Adrenal gland (tissue), 5 donors: ENCODE results near the gene EPHB2.

Source experiments
- CTCF ChIP-seq, 6 experiments: fragments of 450-650 bp in 4 of 6; fragments of 200-600 bp in 2 of 6; sonication (generic) in 1 of 6; IDR thresholded peaks; 1 replicate in 5 of 6; 2 replicates in 1 of 6; pipeline versions ENCODE4 v1.5.1 to v1.8.0; 2016 to 2021; ENCODE audit warnings: antibody characterized with exemption in 6 of 6, mild to moderate bottlenecking in 2 of 6, moderate library complexity in 1 of 6
- POLR2A ChIP-seq, 2 donors: fragments of 450-650 bp; IDR thresholded peaks; one replicate each; pipeline ENCODE4 v1.6.1; 2017; ENCODE audit warnings: antibody characterized with exemption in 2 of 2, mild to moderate bottlenecking in 2 of 2, moderate library complexity in 1 of 2
- donor health status: DM: no; HTN: no; CAD: no.

GRCh38 chr1:22683547-22683946 is 27.1 kb upstream of the EPHB2 start:
- TF ChIP-seq CTCF (IDR thresholded peaks at IDR 0.05) (no peak), POLR2A (IDR thresholded peaks at IDR 0.05) (no peak)
